GM19023 (cell line): Measurements from ENCODE around the gene CACHD1.
"Not testable (repeated sequence)": the region's sequence is repeated elsewhere in the genome, so short reads cannot be mapped to it uniquely, and the experiment has no call there.

Experiments used
- ATAC-seq: cut with Tn5 transposase; IDR thresholded peaks from one replicate; pipeline ENCODE4 v1.9.1; 2021; ENCODE audit warnings: mild to moderate bottlenecking, moderate library complexity; ENCODE audit not compliant: unreplicated experiment

CACHD1 gene

DNA sequence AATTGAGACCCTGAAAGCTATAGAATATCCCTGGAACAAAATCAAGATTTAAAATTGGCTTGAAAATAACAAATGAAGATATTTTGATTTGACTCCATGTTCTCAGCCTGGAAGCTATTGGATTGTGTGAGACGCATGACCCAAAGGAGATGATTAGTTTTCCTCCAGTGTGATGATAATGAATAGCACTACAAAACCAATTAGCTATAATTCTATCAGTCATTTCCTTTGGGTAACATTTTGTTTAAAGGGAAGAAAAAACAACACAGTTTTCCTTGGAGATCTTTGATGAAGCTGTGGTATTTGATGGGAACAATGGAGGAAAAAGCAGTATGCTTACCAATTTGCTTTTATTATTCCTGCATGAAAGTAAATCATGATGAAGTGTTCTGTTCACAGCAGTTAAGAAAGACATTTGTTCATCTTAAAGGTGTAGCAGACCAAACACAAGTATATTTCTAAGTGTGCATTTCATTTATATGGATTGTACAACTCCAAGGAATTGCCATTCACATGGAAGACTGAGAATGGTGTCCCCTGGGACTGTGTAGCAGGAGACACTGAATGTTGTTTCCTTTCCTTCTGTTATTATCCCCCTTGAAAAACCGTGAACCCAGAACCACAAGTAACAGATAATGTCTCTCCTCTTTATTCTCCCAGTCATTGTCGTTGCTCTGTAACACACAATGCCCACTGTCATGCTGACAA lies 111.4 kb downstream of the CACHD1 start:
- no peak for ATAC-seq

DNA sequence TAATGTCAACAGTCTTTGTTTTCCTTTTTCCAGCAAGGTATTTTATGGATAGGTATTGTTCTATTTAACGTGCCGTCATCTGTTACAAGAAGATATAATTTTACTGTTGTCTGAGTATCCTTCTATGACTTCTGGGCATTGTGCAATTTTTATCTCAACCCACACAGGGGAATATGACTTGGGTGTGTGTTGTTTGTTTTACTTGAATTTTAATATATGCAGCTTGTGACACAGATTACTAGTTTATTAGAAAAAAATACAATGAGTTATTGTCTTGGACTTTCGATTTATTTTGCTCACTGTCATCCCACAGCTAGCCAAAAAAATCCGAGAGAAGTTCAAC lies 111.9 kb downstream of the CACHD1 start:
- no peak for ATAC-seq

DNA sequence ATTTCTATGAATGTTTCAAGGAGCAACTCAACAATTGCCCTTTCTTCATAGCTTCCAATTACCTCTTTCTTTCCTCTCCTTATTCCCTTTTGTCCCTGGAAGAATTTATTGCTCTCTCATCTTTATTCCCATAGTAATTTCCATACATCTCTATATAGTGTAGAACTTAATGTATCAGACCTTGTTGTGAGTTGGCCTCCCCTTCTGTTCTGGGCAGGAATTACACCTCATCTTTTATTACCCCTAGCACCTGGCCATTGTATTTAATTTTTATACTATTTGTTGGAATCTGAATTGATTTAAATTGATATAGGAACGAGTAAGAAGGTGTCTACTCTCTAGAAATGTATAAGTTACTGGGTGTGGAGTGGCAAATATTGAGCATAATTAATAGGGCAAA lies 114.5 kb downstream of the CACHD1 start:
- ATAC-seq: no peak

DNA sequence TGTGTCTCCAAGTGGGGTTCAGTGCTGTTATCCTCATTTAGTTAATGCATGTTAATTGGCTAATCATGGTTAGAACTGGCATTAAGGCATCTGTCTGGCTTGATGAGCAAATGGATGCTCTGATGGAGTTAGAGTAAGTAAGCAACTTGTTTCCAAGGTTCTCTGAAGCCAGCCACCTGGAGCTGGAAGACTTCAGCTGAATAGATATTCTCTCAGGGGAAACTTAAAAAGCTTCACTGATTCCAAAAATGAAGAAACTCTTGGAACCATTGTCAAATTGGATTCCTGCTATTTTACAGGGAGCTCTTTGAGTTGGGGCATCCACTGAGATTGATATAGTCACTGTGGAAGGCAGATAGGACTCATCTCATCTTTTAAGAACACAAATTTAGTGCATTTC lies 118.9 kb downstream of the CACHD1 start:
- ATAC-seq: no peak

DNA sequence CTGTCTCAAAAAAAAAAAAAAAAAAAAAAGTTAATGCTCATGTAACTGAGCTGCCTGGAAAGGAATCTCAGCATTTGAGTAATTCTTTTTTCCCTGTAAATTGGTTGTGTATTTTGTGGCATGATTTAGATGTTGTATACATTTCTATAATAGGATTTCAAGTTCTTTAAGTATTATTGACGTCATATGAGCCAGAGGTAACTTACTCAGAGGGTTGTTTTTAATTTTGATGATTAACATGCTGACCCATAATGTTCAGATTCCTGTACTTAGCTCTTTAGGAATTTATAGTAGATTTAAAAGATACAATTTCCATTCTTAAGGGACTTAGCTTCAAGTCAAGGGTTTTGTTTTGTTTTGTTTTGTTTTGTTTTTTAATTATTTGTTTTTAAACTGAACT lies 120.4 kb downstream of the CACHD1 start:
- ATAC-seq: no peak

DNA sequence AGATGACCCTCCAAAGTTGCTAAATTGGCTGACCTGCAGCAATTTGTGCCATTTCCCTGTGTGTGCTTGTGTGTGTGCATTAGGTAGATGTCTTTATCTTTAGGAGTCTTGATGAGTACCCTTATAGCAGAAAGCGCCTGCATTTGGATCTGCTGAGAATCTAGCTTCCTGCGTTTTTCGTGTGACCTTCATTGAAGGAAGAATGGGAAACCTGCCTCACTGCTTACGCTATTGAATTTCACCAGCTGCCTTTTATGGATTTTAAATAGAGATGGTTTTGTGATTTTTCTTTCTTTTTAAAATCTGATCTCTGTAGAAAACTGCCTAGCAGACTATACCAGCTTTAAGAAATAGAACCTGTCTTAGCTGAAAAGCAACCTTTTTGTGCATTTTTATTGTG lies 124.5 kb downstream of the CACHD1 start:
- ATAC-seq: no peak

DNA sequence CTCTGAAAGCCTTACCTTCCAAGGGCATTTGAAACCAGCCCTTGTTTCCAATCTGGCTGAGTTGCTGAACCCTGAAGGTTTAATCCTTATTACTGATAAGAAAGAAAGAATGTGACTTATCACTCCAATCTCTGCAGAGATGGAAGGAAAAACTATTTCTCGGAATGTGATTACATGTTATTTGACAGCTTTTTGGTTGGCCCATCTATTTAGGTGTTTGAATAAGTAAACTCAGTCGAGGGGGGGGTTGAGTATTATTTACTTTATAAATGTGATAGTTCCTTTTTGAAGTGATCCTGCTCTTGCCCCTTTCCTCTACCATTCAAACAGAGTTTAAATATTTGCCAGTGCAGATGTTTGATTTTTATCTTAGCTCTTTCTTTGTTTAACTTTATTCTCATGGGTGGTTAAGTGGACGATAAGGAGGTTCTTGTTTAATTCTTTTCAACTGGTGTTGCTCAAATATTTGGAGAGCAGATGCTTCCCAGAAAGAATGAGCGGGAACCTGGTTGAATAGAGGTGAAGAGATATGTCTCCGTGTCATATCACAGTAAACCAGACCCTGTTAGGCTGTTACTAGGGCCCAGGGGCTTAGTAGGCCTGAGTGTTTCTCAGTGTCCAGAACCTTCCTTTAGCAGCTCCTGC lies 126.1 kb downstream of the CACHD1 start:
- no peak for ATAC-seq

DNA sequence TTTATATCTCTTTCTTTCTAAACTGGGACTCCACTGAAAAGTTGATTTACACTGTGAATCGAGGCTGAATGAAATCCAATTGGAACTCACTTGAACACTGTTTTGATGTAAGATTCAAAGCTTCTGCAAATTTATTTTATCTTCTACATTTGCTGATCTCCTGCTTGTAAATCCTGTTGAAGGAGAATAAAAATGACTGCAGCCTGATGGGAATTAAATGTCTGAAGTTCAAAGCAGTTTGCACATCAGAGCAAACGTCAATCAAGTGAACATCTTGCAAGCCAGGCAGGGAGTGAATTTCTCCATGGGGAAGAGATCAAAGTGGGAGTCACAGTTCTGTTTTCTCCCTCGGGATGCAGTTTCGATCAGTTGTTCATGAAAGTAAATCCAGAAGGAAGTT lies 127.2 kb downstream of the CACHD1 start:
- no peak for ATAC-seq

DNA sequence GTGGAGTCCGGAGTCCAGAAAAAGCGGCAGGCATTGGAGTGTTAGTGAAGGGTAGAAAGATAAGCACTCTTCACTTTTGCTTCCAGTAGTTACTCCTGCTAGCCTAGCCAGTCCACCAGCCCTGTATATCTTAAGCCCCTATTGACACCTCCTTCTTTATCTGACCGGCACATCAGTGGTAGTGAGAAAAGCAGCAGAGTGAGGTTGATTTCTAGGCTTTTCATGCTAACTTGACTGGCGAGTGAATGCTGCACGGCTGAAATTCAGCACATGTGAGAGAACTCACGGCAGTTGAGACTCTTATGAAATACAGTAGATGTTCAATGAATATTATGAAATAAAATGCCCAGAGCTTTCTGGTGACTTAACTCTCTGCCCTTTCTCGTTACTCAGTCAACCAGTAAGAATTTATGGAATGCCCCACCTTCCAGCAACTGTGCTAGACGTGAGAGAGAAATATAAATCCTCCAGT lies 128.2 kb downstream of the CACHD1 start:
- no peak for ATAC-seq

DNA sequence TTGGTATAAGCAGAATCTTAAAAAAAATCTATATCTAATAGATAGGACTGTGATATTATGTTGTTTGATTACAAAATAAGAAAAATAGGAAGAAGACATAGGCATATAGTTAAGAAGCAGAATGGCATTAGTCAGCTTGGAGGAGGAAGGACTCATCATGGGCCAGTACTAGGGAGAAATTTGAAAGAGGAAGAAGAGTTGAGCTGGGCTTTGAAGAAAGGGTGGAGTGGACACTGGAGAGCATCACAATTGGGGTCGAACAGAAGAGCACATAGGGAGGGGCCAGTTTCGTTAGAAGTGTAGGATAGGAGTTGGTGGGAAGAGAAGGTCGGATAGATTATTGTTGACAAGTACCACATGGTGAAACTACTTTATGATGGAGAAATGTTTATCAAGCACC lies 129.3 kb downstream of the CACHD1 start:
- ATAC-seq: no peak

DNA sequence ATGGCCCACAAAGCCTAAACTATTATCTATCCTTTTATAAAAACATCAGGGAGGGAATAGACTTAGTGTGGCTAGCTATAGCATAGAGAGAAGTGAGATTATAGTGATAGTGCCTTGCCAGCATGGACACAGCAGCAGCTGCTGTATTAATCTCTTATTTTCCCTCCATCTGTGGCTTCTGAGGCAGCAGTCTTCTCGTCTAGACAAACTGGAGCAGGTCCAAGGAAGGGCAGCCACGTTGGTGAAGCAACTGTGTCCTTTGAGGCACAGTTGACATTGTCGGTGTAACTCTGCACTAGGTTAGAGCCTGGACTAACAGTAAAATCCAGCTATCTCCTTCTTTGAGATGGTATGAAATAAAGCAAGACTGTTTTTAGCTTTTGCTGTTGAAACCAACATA lies 131.3 kb downstream of the CACHD1 start:
- no peak for ATAC-seq

DNA sequence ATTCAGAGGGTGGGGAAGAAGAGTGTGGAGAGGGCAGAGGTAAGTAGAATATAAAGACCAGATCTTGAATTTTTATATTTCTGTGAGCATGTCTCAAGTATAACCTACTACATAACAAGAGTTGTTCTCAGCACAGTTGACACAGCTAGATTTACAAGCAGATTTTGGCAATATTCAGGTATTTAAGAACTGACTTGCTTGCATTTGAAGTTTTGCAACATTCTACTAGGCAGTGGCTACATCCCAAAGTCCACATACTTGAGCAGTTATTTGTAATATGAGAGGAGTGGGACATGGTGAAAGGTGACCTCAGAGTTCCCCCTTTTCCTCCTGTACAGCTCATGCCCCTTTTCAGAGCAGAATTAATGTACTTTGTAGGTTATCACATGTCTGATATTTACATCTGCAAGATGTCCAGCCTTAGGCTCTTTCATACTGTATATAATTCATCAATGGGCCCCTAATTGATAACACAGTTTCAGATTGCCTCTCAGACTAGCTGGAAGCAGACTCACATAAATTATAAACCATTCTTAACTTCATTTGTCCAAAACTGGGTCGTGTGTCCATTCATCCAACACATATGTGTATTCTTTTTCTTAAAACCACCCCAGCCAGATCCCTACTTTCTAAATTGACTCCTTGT lies 138.2 kb downstream of the CACHD1 start:
- no peak for ATAC-seq

DNA sequence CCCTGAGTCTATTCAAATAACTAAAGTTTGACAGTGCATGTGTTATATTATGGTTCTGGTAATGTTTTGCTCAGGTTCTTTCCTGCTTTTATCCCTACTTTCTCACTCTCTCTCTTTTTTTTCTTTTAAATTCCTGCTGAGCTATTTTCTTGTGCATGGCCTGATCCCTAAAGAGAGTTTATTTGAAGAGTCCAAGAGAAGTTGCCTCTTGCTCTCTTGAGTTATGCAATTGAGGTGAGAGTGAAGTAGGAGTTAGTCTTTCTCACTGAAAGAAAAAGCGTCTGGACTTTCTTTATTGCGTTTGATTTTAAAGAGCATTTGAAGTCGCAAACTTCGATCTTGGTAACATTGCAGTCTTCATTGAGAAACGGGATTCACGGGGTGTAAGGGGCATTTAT lies 138.7 kb downstream of the CACHD1 start:
- ATAC-seq: no peak

DNA sequence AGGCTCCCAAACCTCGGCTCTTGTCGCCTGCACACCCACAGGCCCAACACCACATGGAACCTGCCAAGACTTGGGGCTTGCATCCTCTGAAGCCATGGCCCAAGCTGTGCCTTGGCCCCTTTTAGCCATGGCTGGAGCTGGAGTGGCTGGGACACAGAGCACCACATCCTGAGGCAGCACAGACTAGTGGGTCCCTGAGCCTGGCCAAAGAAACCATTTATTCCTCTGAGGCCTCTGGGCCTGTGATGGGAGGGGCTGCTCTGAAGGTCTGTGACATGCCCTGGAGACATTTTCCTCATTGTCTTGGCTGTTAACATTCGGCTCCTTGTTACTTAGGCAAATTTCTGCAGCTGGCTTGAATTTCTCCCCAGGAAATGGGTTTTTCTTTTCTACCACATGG lies 141.0 kb downstream of the CACHD1 start:
- ATAC-seq: not testable (repeated sequence)

DNA sequence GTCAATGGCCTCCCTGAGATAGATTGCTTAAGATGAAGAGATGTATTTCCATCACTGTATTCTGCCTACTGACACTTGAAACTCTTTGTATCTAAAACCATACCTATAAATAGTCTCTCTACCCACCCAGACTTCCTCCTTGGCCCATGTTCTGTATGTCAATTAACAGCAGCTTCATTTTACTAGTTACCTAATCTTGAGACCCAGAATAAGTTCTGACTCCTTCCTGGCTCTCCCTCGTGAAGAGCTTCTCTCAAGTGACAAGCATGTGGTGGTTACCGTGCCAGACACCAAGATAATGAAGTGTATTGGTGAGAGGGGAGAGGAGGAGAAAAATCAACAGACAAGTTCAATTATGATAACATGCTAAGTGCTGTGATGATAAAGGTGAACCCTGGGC lies 146.1 kb downstream of the CACHD1 start:
- no peak for ATAC-seq

DNA sequence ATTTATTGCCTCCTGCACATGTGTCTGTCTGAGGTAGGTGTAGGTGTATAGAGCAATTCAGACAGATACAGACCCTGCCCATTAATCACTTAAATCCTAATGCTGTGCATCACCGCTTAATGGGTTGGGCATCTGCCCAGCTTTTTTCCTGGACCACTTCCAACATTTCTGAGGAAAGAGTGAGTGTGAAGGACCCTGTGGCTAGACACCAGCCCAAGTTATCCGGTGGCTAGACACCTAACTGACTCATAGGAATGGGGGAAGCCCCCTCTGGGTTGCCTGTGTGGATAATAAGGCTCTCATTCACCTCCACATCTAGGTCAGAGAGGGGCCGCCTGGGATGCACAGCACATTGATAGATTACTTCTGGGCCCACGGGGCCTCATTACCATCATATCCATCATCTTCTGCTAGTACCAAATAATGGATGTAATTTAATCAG lies 153.8 kb downstream of the CACHD1 start:
- no peak for ATAC-seq

DNA sequence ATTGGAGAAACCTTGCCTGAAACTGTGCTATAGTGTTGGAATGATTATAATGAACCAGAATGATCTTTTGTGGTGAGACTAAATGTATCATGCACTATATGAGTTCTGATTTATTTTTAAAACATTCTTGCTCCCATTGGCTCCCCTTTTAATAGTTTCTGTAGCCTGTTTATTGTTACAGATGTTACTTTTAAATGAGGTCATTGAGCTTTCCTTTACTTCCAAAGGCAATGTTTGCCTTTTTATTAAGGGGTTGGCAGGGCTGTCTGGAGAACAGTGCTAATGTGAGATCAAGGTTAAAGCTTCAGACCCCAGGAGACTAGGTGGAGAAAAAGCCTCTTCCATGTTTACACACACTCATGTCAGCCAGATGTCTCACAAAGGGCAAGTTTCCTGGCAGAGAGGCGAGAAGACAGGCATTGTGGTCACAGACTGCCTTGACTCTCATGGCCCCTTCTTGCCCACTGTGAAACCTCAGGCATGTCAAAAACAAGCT lies 154.3 kb downstream of the CACHD1 start:
- no peak for ATAC-seq

DNA sequence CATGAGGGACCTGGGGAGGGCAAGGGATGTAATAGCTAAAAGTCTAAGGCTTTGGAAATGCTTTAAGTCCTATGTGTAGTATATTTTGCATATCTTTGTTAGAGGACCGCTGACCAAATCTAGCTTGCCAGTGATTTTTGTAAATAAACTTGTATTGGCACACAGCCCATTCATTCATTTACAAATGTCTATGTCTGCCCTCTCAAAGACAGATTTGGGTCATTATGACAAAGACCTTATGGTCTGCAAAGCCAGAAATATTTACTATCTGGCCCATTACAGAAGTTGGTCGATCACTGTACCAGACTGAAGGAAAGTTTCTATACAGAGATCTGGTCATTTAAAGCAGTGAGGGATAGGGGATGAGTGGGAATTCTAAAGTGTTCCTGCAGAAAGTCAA lies 154.9 kb downstream of the CACHD1 start:
- no peak for ATAC-seq

DNA sequence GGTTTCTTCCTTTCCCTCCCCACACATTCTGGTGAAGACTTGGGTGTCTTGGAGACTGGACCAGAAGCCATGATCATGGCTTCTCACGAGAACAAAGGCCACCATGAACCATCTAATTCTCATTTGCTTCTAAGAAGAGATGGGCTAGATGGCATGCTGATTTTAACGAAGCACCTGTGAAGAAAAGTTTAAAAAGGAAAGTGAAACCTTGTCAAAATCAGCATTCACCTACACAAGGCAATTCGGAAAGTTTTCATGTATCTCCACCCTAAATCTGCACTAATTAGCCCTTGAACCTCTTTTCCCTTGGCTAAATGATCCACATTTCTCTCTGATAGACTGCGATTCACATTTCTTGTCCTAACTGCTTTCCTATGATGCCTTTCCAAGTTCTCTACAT lies 160.7 kb downstream of the CACHD1 start:
- no peak for ATAC-seq

DNA sequence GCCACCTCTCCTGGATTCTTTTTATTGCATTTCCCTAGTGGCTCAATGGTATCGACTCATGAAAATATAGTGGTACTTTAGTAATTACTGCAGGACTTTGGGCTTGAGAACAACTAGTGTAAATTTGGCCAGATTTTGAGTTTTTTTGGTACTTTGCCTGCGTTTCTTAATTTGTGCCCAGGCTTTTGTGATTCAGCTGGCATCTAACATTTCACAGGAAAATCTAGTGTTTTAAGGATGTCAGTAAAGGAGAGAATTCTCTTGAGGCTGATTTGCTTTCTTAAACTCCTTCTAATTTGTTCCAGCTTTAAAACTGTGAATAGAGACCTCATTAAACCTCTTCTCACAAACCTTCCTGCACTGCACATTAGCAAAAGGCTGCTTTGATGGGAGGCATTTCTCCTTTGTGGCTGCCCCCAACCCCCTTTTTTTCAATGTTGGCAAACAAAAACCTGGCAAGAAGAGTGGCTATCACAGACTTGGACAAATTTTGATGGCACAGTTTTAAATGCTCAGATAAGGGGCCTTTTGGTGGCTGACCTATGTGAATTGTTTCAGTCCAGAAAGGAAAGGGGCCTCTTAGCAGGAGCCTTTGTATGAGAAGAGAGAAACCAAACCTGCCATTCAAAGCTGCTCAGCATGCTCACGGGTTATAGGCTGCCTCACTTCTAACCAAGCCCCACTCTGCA lies 161.6 kb downstream of the CACHD1 start:
- ATAC-seq: no peak

DNA sequence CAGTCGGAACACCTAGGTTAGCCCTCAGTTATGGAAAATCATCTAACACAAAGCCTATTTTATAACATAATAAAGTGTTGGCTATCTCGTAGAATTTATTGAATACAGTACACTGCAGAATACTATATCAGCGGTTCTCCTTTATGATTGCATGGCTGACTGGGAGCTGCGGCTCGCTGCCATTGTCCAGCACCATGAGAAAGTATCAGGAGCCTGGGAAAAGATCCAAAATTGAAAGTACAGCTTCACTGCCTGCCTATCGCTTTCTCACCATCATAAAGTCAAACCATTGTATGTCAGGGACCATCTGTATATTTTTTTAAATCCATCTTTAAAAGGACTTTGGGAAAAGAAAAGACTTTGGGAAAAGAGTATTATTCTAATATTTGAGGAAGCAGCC lies 163.0 kb downstream of the CACHD1 start:
- no peak for ATAC-seq

DNA sequence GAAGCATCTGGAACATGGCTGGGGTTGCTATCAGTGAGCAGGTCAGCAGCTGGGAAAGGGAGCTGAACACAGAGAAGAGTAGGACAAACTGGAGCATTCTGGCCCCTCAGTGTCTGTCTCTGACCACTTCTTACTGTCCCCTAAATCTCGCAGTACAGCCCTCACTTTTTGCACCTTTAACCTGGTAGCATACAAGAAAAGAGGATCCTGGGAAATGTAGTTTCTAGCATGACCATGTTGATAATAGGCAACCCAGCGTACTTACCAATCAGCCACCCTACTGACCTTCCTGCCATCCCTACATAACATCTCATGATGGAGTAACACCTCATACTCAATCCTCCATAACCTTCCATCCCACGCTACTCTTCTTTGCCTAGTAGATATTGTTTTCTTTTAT lies 175.8 kb downstream of the CACHD1 start:
- ATAC-seq: no peak
